H1 (cell line): ENCODE results near the gene DNTT. TPM values are rescaled to one million over a fixed set of nuclear protein-coding genes. Genes with fewer than 3 reads are reported as not detected.

Experiments
- CTCF ChIA-PET: fragments of 300-600 bp; sonication (Branson Sonifier 250); formaldehyde crosslinking; loops from one replicate; lab custom pipeline; 2021; ENCODE audit not compliant: partially characterized antibody; lab: Charles Lee
- POLR2A ChIA-PET: fragments of 300-600 bp; sonication (Branson Sonifier 250); formaldehyde crosslinking; loops from one replicate; lab custom pipeline; 2021; ENCODE audit warnings: inconsistent platforms; ENCODE audit not compliant: partially characterized antibody; lab: Charles Lee
- DNase-seq, 2 experiments: peaks; one replicate each; pipeline versions ENCODE4 v3.0.0 to v3.0.0-alpha.2; 2010 to 2022; ENCODE audit warnings: low spot score in 2 of 2, low read depth in 1 of 2, mixed read lengths in 1 of 2
- FAIRE-seq: peaks from 2 replicates; lab custom pipeline; 2011; peaks lifted over from hg19 to GRCh38; lab: Jason Lieb, UNC
- H2AFZ ChIP-seq: 2 replicates; pipeline ENCODE4 v1.8.1; 2012; ENCODE audit warnings: low read length, inconsistent platforms
- H2AK5ac ChIP-seq: 2 replicates; pipeline ENCODE4 v1.6.1; 2013; ENCODE audit warnings: low read depth, low read length
- H2BK120ac ChIP-seq: replicated peaks from 2 replicates; pipeline ENCODE3; 2013; ENCODE audit warnings: low read depth, low read length, inconsistent platforms
- H2BK12ac ChIP-seq: 2 replicates; pipeline ENCODE4 v1.6.1; 2013; ENCODE audit warnings: low read depth, low read length
- H2BK15ac ChIP-seq: 2 replicates; pipeline ENCODE4 v1.6.1; 2013; ENCODE audit warnings: low read length
- H2BK20ac ChIP-seq: 2 replicates; pipeline ENCODE4 v1.6.1; 2013; ENCODE audit warnings: low read length
- H2BK5ac ChIP-seq: 2 replicates; pipeline ENCODE4 v1.6.1; 2013; ENCODE audit warnings: low read depth, low read length
- H3K14ac ChIP-seq: 2 replicates; pipeline ENCODE4 v1.6.1; 2013; ENCODE audit warnings: inconsistent platforms; ENCODE audit not compliant: insufficient read length
- H3K18ac ChIP-seq: 2 replicates; pipeline ENCODE4 v1.6.1; 2013; ENCODE audit warnings: low read length; ENCODE audit errors: extremely low read depth
- H3K23ac ChIP-seq: 2 replicates; pipeline ENCODE4 v1.6.1; 2013; ENCODE audit warnings: inconsistent platforms; ENCODE audit not compliant: insufficient read length
- H3K23me2 ChIP-seq: 2 replicates; pipeline ENCODE4 v1.6.1; 2013; ENCODE audit warnings: low read depth, low read length
- H3K27ac ChIP-seq: 2 replicates; pipeline ENCODE4 v1.6.1; 2011; ENCODE audit warnings: low read depth, low read length, inconsistent platforms
- H3K27me3 ChIP-seq, 4 experiments: replicated peaks in 1 of 4; 1 replicate in 1 of 4; 2 replicates in 3 of 4; pipeline versions ENCODE4 v1.6.1 to v1.8.1; 2011 to 2013; ENCODE audit warnings: low read length in 3 of 4, mild to moderate bottlenecking in 3 of 4, inconsistent platforms in 2 of 4, mixed read lengths in 2 of 4, moderate library complexity in 1 of 4; ENCODE audit not compliant: control insufficient read depth in 3 of 4, insufficient read depth in 3 of 4; ENCODE audit errors: extremely low read depth in 1 of 4
- H3K36me3 ChIP-seq, 4 experiments: 2 replicates each; pipeline versions ENCODE4 v1.6.1 to v1.8.1; 2011 to 2013; ENCODE audit warnings: mild to moderate bottlenecking in 4 of 4, low read length in 3 of 4, moderate library complexity in 2 of 4, control low read depth in 1 of 4, inconsistent platforms in 1 of 4; ENCODE audit not compliant: insufficient read depth in 4 of 4, control insufficient read depth in 2 of 4
- H3K4ac ChIP-seq: replicated peaks from 2 replicates; pipeline ENCODE3; 2013; ENCODE audit warnings: low read length, low read depth, mixed read lengths, inconsistent platforms; ENCODE audit not compliant: insufficient read length
- H3K4me1 ChIP-seq, 4 experiments: replicated peaks in 1 of 4; 1 replicate in 1 of 4; 2 replicates in 3 of 4; pipeline versions ENCODE4 v1.6.1 to v1.8.1; 2011 to 2013; ENCODE audit warnings: low read length in 3 of 4, inconsistent platforms in 2 of 4, mixed read lengths in 1 of 4; ENCODE audit not compliant: insufficient read depth in 4 of 4, control insufficient read depth in 3 of 4
- H3K4me2 ChIP-seq, 2 experiments: 2 replicates each; pipeline versions ENCODE4 v1.6.1 to v1.8.1; 2011 to 2013; ENCODE audit warnings: low read depth in 2 of 2, low read length in 2 of 2, control low read depth in 1 of 2, inconsistent platforms in 1 of 2, mild to moderate bottlenecking in 1 of 2; ENCODE audit not compliant: insufficient read depth in 1 of 2
- H3K4me3 ChIP-seq, 4 experiments: fragments of 200-600, 300-600 bp in 1 of 4; sonication (generic), shearing (Covaris generic), sonication (Bioruptor Twin) in 1 of 4; 2 replicates each; pipeline versions ENCODE4 v1.5.1 to v1.8.1; 2011 to 2016; ENCODE audit warnings: low read length in 4 of 4, low read depth in 3 of 4, control low read depth in 2 of 4, inconsistent platforms in 2 of 4, mild to moderate bottlenecking in 2 of 4, mixed read lengths in 1 of 4, moderate library complexity in 1 of 4; ENCODE audit not compliant: insufficient read depth in 2 of 4; ENCODE audit errors: extremely low read depth in 1 of 4
- H3K56ac ChIP-seq: replicated peaks from 2 replicates; pipeline ENCODE3; 2013; ENCODE audit warnings: low read depth, mild to moderate bottlenecking, mixed read lengths, low read length, inconsistent platforms; ENCODE audit not compliant: insufficient read length
- H3K79me1 ChIP-seq: 2 replicates; pipeline ENCODE4 v1.6.1; 2013; ENCODE audit warnings: low read depth, low read length, control low read depth
- H3K79me2 ChIP-seq, 2 experiments: 2 replicates each; pipeline versions ENCODE4 v1.6.1 to v1.8.1; 2012 to 2013; ENCODE audit warnings: low read length in 2 of 2, mild to moderate bottlenecking in 2 of 2, inconsistent platforms in 1 of 2; ENCODE audit not compliant: insufficient read depth in 2 of 2, control insufficient read depth in 1 of 2
- H3K9ac ChIP-seq, 4 experiments: replicated peaks in 1 of 4; 1 replicate in 1 of 4; 2 replicates in 3 of 4; pipeline versions ENCODE4 v1.6.1 to v1.8.1; 2011 to 2013; ENCODE audit warnings: low read depth in 3 of 4, low read length in 3 of 4, control low read depth in 2 of 4, mild to moderate bottlenecking in 2 of 4, moderate library complexity in 2 of 4, inconsistent platforms in 1 of 4; ENCODE audit errors: extremely low read depth in 1 of 4
- H3K9me3 ChIP-seq, 2 experiments: 2 replicates each; pipeline versions ENCODE4 v1.6.1 to v1.8.1; 2012 to 2013; ENCODE audit warnings: mild to moderate bottlenecking in 2 of 2, moderate library complexity in 2 of 2, control low read depth in 1 of 2, inconsistent platforms in 1 of 2, low read depth in 1 of 2, low read length in 1 of 2, mixed read lengths in 1 of 2; ENCODE audit not compliant: insufficient read depth in 2 of 2
- H4K20me1 ChIP-seq, 2 experiments: replicated peaks in 1 of 2; 2 replicates each; pipeline versions ENCODE3 to v1.8.1; 2011 to 2013; ENCODE audit warnings: inconsistent platforms in 2 of 2, low read length in 2 of 2, mild to moderate bottlenecking in 1 of 2; ENCODE audit not compliant: insufficient read depth in 2 of 2, control insufficient read depth in 1 of 2
- H4K5ac ChIP-seq: 2 replicates; pipeline ENCODE4 v1.6.1; 2013; ENCODE audit warnings: low read length, low read depth, mixed read lengths, inconsistent platforms; ENCODE audit not compliant: insufficient read length
- H4K8ac ChIP-seq: 2 replicates; pipeline ENCODE4 v1.8.0; 2013; ENCODE audit warnings: mild to moderate bottlenecking, moderate library complexity, low read length, inconsistent platforms; ENCODE audit not compliant: insufficient read depth; ENCODE audit errors: extremely low read depth
- H4K91ac ChIP-seq: replicated peaks from 2 replicates; pipeline ENCODE3; 2013; ENCODE audit warnings: low read length, mixed read lengths, inconsistent platforms; ENCODE audit not compliant: insufficient read length
- YY1 ChIP-seq: IDR thresholded peaks from 2 replicates; pipeline ENCODE4 v1.6.1; 2011; ENCODE audit warnings: low read depth, mild to moderate bottlenecking, low read length
- WGBS, 2 experiments: shearing (Covaris generic) in 1 of 2; methylation state at CpG; one replicate each; pipeline versions ENCODE4 v1.1.6 to v1.1.7; 2013 to 2015; ENCODE audit warnings: low lambda C conversion rate in 2 of 2, mixed read lengths in 2 of 2, inconsistent platforms in 1 of 2, low coverage in 1 of 2, missing lambda C conversion rate in 1 of 2; ENCODE audit not compliant: insufficient replicate concordance in 2 of 2, insufficient coverage in 1 of 2, insufficient read length in 1 of 2; ENCODE audit errors: extremely low coverage in 1 of 2, missing lambda C conversion rate in 1 of 2; 5-methylcytosine and 5-hydroxymethylcytosine counted together
- polyA plus RNA-seq, 7 experiments: library from polyadenylated mRNA; depleted of rRNA in 3 of 7; stranded (reverse) in 5 of 7; unstranded in 2 of 7; fragments of >200 nt in 5 of 7; fragments of 200-250 nt in 2 of 7; gene quantifications; 1 replicate in 5 of 7; 2 replicates in 1 of 7; 4 replicates in 1 of 7; pipeline versions ENCODE4 v1.2.1 to v1.2.3, GENCODE V29; 2011 to 2013; ENCODE audit warnings: missing spikeins in 2 of 7, mixed read lengths in 2 of 7
- total RNA-seq: library from RNA; stranded (reverse); fragmentation: NEBNext Ultra II Directional; extraction: Animal tissue kit (Norgen Biotek cat#: 25700); gene quantifications from 2 replicates; pipeline ENCODE4 v1.2.1, GENCODE V29; 2021

The DNTT gene
- total and polyA plus RNA-seq, 2 of the 8 experiments (the other 6 are each of a cell fraction or from before 2014, with no cell fraction given): not detected

GRCh38 chr10:96333101-96333500 lies 28.9 kb downstream of the DNTT start:
- TF ChIP-seq YY1: no peak
- Histone ChIP-seq H2BK15ac (no peak overlapping the region), H4K5ac (no peak overlapping the region), H3K18ac (no peak overlapping the region), H3K79me1 (no peaks in the 10 kb centered on the region), H2AK5ac (no peak overlapping the region), H3K36me3 (no peaks in the 10 kb centered on the region), H3K9ac (no peak overlapping the region), H4K20me1 (no peaks in the 10 kb centered on the region), H3K14ac (no peak overlapping the region), H3K79me2 (no peaks in the 10 kb centered on the region), H3K4me1 (0 out of 7 replicates have a peak, but pooled peaks cover 0 to 2% (median 0%) of the 10 kb centered on the region in 4 experiments), H2AFZ (no peak overlapping the region), H3K27me3 (0 out of 7 replicates have a peak, but pooled peaks cover 0 to 4% (median 0%) of the 10 kb centered on the region in 4 experiments), H3K4me3 (no peak overlapping the region), H4K91ac (no peak overlapping the region), H2BK12ac (no peak overlapping the region), H3K9me3 (no peaks in the 10 kb centered on the region), H3K27ac (no peak overlapping the region), H3K23ac (no peak overlapping the region), H2BK20ac (no peak overlapping the region), H2BK5ac (no peak overlapping the region), H3K56ac (no peak overlapping the region), H3K4me2 (no peak overlapping the region), H4K8ac (no peak overlapping the region), H3K4ac (no peak overlapping the region), H2BK120ac (no peak overlapping the region), H3K23me2 (no peaks in the 10 kb centered on the region)
- ChIA-PET POLR2A (no interaction called here), CTCF (interaction anchor here (1.2 to 9.0 kb wide), 11 partner anchors 10 to 310 kb away, joined by 3 to 197 read pairs (median 7); partner anchors contain the start of gene OPALIN)
- 95% methylated on average over 1 of the region's 1 CpG; no CpG with 5 or more reads in 1 of the 2 experiments for WGBS, 2 experiments
- no peak for DNase-seq
- no peak for FAIRE-seq
